Lung (tissue), 12 donors: Measurements from ENCODE around the gene ATF6B. TPM values are rescaled to one million over a fixed set of nuclear protein-coding genes. Genes with fewer than 3 reads are reported as not detected.

Experiments used
- ATAC-seq: fragments of 200-7000 bp; cut with Tn5 transposase; one replicate; pipeline ENCODE4 v1.9.1; 2020; ENCODE audit warnings: moderate number of reproducible peaks; ENCODE audit not compliant: insufficient read depth, low FRiP score
- DNase-seq, 3 donors: peaks; one replicate each; pipeline ENCODE4 v3.0.0-alpha.2; 2013 to 2017
- H3K27ac ChIP-seq, 2 donors: one replicate each; pipeline ENCODE4 v1.5.1; 2013; ENCODE audit warnings: mild to moderate bottlenecking in 2 of 2, moderate library complexity in 2 of 2, control low read depth in 1 of 2, inconsistent platforms in 1 of 2, low read depth in 1 of 2, low read length in 1 of 2
- H3K27me3 ChIP-seq, 3 donors: one replicate each; pipeline ENCODE4 v1.5.1; 2013; ENCODE audit warnings: low read length in 2 of 3; ENCODE audit not compliant: control insufficient read depth in 3 of 3, insufficient read depth in 3 of 3
- H3K36me3 ChIP-seq, 4 donors: one replicate each; pipeline ENCODE4 v1.5.1; 2013; ENCODE audit warnings: low read length in 4 of 4, mild to moderate bottlenecking in 1 of 4, moderate library complexity in 1 of 4; ENCODE audit not compliant: control insufficient read depth in 4 of 4, insufficient read depth in 4 of 4
- H3K4me1 ChIP-seq, 5 donors: one replicate each; pipeline ENCODE4 v1.5.1; 2013; ENCODE audit warnings: low read length in 5 of 5, mild to moderate bottlenecking in 2 of 5, moderate library complexity in 1 of 5; ENCODE audit not compliant: control insufficient read depth in 5 of 5, insufficient read depth in 5 of 5
- H3K4me3 ChIP-seq: one replicate; pipeline ENCODE4 v1.5.1; 2013; ENCODE audit warnings: mild to moderate bottlenecking, control low read depth, moderate library complexity
- H3K9ac ChIP-seq, 2 donors: one replicate each; pipeline ENCODE4 v1.5.1; 2013; ENCODE audit warnings: low read length in 2 of 2, control low read depth in 1 of 2; ENCODE audit not compliant: insufficient read depth in 1 of 2
- H3K9me3 ChIP-seq, 4 donors: one replicate each; pipeline ENCODE4 v1.5.1; 2013; ENCODE audit warnings: low read length in 3 of 4, mild to moderate bottlenecking in 1 of 4, moderate library complexity in 1 of 4; ENCODE audit not compliant: control insufficient read depth in 4 of 4, insufficient read depth in 3 of 4
- WGBS, 2 donors: extraction: QIAGEN DNeasy Blood & Tissue Kit; methylation state at CpG; one replicate each; pipeline ENCODE4 v1.1.7; 2013; 5-methylcytosine and 5-hydroxymethylcytosine counted together
- polyA plus RNA-seq, 2 donors: library from polyadenylated mRNA; stranded (reverse); fragments of 200-250 nt; gene quantifications; one replicate each; pipeline ENCODE4 v1.2.1, GENCODE V29; 2013
- total RNA-seq, 2 donors: library from RNA; depleted of rRNA in 1 of 2; stranded (reverse); fragments of >200 nt in 1 of 2; gene quantifications; one replicate each; pipeline ENCODE4 v1.2.1, GENCODE V29; 2014 to 2021
- TF ChIP-seq, protein P1 (sequence below): IDR thresholded peaks from 2 replicates; pipeline ENCODE4 v1.5.1; 2012; ENCODE audit warnings: mild to moderate bottlenecking; ENCODE audit errors: control extremely low read depth, extremely low read depth
- donor health status: control.
- donor health status: control.
- donor health status: Bipolar disorder and iron deficiency.
- donor health status: healthy.
- donor health status: DM: yes; HTN: yes; CAD: no.

Gene ATF6B
- total and polyA plus RNA-seq, 4 donors, result 50.1 to 101 (median 62.4) TPM

DNA sequence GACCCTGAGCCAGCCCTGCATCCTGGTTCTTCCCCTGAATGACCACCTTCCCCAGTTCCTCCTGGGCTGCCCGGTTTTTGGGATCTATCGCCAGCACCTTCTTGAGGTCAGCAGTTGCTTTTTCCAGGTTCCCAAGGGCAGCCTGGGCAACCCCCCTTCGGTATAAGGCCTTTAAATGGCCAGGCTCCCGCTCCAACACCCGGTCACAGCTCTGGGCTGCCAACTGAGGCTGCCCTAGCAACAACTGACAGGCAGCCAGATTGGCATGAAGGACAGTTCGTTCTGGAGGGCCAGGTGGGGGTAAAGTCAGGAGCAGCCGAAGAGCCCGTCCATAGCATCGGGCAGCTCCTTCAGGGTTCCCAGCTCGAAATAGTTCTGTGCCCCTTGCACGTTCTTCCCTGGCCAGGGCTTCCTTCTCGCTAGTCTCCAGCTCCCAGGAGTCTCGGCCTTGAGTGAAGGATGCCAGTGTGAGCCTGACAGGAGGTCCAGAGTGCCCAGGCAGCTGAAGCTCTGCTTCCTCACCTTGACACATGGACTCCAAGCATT is 778 bp upstream of the ATF6B start:
- ATAC-seq, result no peak
- peaks cover 0 to 20% (median 14%) of the 10 kb centered on the region in 4 donors for H3K36me3 ChIP-seq
- no peak overlapping the region for H3K4me3 ChIP-seq
- no peak for DNase-seq
- no peaks in the 10 kb centered on the region for H3K9me3 ChIP-seq
- peak overlapping the region in 1 of 2 donors; percentile 95 for H3K9ac ChIP-seq
- TF ChIP-seq, protein P1, sequence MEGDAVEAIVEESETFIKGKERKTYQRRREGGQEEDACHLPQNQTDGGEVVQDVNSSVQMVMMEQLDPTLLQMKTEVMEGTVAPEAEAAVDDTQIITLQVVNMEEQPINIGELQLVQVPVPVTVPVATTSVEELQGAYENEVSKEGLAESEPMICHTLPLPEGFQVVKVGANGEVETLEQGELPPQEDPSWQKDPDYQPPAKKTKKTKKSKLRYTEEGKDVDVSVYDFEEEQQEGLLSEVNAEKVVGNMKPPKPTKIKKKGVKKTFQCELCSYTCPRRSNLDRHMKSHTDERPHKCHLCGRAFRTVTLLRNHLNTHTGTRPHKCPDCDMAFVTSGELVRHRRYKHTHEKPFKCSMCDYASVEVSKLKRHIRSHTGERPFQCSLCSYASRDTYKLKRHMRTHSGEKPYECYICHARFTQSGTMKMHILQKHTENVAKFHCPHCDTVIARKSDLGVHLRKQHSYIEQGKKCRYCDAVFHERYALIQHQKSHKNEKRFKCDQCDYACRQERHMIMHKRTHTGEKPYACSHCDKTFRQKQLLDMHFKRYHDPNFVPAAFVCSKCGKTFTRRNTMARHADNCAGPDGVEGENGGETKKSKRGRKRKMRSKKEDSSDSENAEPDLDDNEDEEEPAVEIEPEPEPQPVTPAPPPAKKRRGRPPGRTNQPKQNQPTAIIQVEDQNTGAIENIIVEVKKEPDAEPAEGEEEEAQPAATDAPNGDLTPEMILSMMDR, result no peak
- peak overlapping the region in 1 of 2 donors; percentile 94 for H3K27ac ChIP-seq
- peaks cover 13 to 28% (median 15%) of the 10 kb centered on the region in 5 donors for H3K4me1 ChIP-seq
- WGBS, 2 donors, result 87 to 93% methylated on average over 13 of the region's 13 CpGs
- H3K27me3 ChIP-seq, result no peaks in the 10 kb centered on the region

DNA sequence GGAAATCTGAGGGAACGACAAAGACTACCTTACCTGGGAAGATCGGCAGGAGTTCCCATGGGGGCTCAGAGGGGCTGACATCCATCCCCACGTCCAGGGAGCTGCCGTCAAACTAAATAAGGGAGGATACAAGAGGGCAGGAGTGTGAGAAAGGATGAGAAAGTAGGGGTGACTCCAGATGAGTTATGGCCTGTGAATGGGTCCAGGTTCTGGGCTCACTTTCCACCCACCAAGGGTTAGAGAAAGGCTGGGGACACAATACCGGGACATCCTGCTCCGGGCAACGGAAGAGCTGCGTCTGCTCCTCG is 683 bp downstream of the ATF6B start:
- no peaks in the 10 kb centered on the region for H3K9me3 ChIP-seq
- TF ChIP-seq, protein P1, result no peak
- 4 to 10% methylated on average over 9 of the region's 9 CpGs for WGBS, 2 donors
- H3K36me3 ChIP-seq, result peaks cover 0 to 25% (median 16%) of the 10 kb centered on the region in 4 donors
- peak overlapping the region in 1 of 2 donors; percentile 96 for H3K27ac ChIP-seq
- H3K9ac ChIP-seq, result peak overlapping the region in 1 of 2 donors; percentile 90
- no peak for DNase-seq
- H3K4me1 ChIP-seq, result peaks cover 13 to 28% (median 15%) of the 10 kb centered on the region in 5 donors
- peak overlapping the region; percentile 98 for H3K4me3 ChIP-seq
- no peaks in the 10 kb centered on the region for H3K27me3 ChIP-seq
- no peak for ATAC-seq

- H3K9me3 ChIP-seq, result no peaks in the 10 kb centered on the region
- no peaks in the 10 kb centered on the region for H3K27me3 ChIP-seq
- H3K4me3 ChIP-seq, result no peak overlapping the region
- H3K36me3 ChIP-seq, result peaks cover 0 to 28% (median 20%) of the 10 kb centered on the region in 4 donors
- peak overlapping the region in 1 of 2 donors; percentile 90 for H3K9ac ChIP-seq
- no peak for ATAC-seq
- 61 to 77% methylated on average over 8 of the region's 8 CpGs for WGBS, 2 donors
- H3K27ac ChIP-seq, result no peak overlapping the region
- TF ChIP-seq, protein P1, result no peak
- DNase-seq, result no peak
- peaks cover 13 to 28% (median 15%) of the 10 kb centered on the region in 5 donors for H3K4me1 ChIP-seq
These were observed 1.2 kb downstream of the ATF6B start for GRCh38 chr6:32126880-32127279.

- TF ChIP-seq, protein P1, result no peak
- no peak for ATAC-seq
- DNase-seq, result no peak
- Histone ChIP-seq H3K27ac (no peak overlapping the region), H3K4me1 (peaks cover 5 to 25% (median 7%) of the 10 kb centered on the region in 5 donors), H3K36me3 (peaks cover 0 to 45% (median 34%) of the 10 kb centered on the region in 4 donors), H3K27me3 (no peaks in the 10 kb centered on the region), H3K4me3 (no peak overlapping the region), H3K9ac (no peak overlapping the region), H3K9me3 (no peaks in the 10 kb centered on the region)
- 96% methylated on average over 4 of the region's 4 CpGs for WGBS, 2 donors
These were observed 4.4 kb downstream of the ATF6B start for GRCh38 chr6:32123681-32124080.
